WERI-Rb-1 (cell line): Measurements from ENCODE around the gene SAMD4A.
"Not testable (repeated sequence)": the region's sequence is repeated elsewhere in the genome, so short reads cannot be mapped to it uniquely, and the experiment has no call there.

ENCODE experiments used
- DNase-seq: peaks from one replicate; pipeline ENCODE4 v3.0.0-alpha.2; 2020
- H3K27ac ChIP-seq: fragments of 250-450 bp; sonication (Bioruptor Pico); 2 replicates; pipeline ENCODE4 v1.5.1; 2020; ENCODE audit warnings: mild to moderate bottlenecking, moderate library complexity
- H3K27me3 ChIP-seq: fragments of 250-450 bp; sonication (Bioruptor Pico); 2 replicates; pipeline ENCODE4 v1.5.1; 2021; ENCODE audit warnings: mild to moderate bottlenecking, low read depth, moderate library complexity; ENCODE audit not compliant: insufficient read depth, severe bottlenecking
- H3K36me3 ChIP-seq: fragments of 250-450 bp; sonication (Bioruptor Pico); 2 replicates; pipeline ENCODE4 v1.5.1; 2020; ENCODE audit warnings: mild to moderate bottlenecking, moderate library complexity
- H3K4me3 ChIP-seq: 2 replicates; pipeline ENCODE4 v1.5.1; 2011; ENCODE audit warnings: low read depth, mild to moderate bottlenecking, control low read depth, low read length
- H3K9me3 ChIP-seq: fragments of 250-450 bp; sonication (Bioruptor Pico); 2 replicates; pipeline ENCODE4 v1.5.1; 2021; ENCODE audit warnings: mild to moderate bottlenecking, moderate library complexity; ENCODE audit not compliant: severe bottlenecking
- TF ChIP-seq, protein P1 (sequence below): IDR thresholded peaks from 2 replicates; pipeline ENCODE4 v1.5.1; 2011; ENCODE audit warnings: low read depth, mild to moderate bottlenecking, control low read depth, inconsistent platforms, low read length

The SAMD4A gene

DNA sequence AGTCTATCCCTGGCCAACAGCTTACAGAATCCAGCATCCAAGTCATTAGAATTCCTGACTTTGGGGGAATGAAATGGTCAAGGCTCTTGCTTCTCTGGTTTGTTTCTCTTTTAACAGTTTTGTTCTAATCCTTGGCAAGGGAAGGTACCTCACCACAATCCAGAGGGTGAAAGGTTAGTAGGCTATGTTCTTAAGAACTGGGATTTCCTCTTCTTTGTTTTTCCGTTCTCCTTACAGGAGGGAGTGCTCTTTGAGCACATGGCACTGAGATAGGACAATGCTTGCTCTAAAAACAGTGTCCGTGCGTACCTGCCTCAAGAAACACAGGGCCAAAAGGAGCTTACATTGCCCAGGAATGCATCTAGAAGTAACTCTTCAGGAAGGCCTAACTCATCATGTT lies 179.1 kb downstream of the SAMD4A start:
- H3K27ac ChIP-seq: no peak overlapping the region
- no peak overlapping the region for H3K4me3 ChIP-seq
- no peaks in the 10 kb centered on the region for H3K27me3 ChIP-seq
- TF ChIP-seq, protein P1, sequence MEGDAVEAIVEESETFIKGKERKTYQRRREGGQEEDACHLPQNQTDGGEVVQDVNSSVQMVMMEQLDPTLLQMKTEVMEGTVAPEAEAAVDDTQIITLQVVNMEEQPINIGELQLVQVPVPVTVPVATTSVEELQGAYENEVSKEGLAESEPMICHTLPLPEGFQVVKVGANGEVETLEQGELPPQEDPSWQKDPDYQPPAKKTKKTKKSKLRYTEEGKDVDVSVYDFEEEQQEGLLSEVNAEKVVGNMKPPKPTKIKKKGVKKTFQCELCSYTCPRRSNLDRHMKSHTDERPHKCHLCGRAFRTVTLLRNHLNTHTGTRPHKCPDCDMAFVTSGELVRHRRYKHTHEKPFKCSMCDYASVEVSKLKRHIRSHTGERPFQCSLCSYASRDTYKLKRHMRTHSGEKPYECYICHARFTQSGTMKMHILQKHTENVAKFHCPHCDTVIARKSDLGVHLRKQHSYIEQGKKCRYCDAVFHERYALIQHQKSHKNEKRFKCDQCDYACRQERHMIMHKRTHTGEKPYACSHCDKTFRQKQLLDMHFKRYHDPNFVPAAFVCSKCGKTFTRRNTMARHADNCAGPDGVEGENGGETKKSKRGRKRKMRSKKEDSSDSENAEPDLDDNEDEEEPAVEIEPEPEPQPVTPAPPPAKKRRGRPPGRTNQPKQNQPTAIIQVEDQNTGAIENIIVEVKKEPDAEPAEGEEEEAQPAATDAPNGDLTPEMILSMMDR: no peak
- peaks cover 31% of the 10 kb centered on the region for H3K36me3 ChIP-seq
- DNase-seq: no peak
- no peaks in the 10 kb centered on the region for H3K9me3 ChIP-seq

GRCh38 chr14:54747616-54748015 lies 180.7 kb downstream of the SAMD4A start:
- Histone ChIP-seq H3K9me3 (no peaks in the 10 kb centered on the region), H3K27me3 (no peaks in the 10 kb centered on the region), H3K36me3 (peaks cover 41% of the 10 kb centered on the region), H3K27ac (no peak overlapping the region), H3K4me3 (no peak overlapping the region)
- TF ChIP-seq, protein P1: no peak
- DNase-seq: no peak

GRCh38 chr14:54749180-54749579 lies 182.3 kb downstream of the SAMD4A start:
- peaks cover 47% of the 10 kb centered on the region for H3K36me3 ChIP-seq
- no peaks in the 10 kb centered on the region for H3K9me3 ChIP-seq
- H3K27me3 ChIP-seq: no peaks in the 10 kb centered on the region
- H3K4me3 ChIP-seq: no peak overlapping the region
- H3K27ac ChIP-seq: no peak overlapping the region
- no peak for DNase-seq
- TF ChIP-seq, protein P1: no peak

DNA sequence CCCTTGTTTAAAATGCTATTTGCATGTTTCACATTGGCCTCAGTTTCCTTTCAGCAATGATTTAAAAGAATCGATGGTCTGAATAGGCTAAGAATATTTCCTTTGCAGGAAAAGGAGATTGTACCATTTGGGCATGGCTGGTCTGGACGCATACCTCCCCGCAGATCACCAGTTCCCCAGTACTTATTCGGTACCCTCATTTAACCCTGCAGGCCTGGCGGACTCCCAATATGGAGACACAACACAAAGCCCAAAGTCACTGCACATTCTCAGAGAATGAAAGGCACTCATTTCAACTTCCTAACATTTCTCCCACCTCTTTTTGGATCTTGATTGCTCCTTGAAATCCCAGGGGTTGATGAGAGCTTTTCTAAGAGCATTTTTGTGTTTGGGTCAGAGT lies 182.8 kb downstream of the SAMD4A start:
- Histone ChIP-seq H3K36me3 (peaks cover 50% of the 10 kb centered on the region), H3K27me3 (no peaks in the 10 kb centered on the region), H3K9me3 (no peaks in the 10 kb centered on the region), H3K4me3 (no peak overlapping the region), H3K27ac (no peak overlapping the region)
- no peak for DNase-seq
- TF ChIP-seq, protein P1: no peak

DNA sequence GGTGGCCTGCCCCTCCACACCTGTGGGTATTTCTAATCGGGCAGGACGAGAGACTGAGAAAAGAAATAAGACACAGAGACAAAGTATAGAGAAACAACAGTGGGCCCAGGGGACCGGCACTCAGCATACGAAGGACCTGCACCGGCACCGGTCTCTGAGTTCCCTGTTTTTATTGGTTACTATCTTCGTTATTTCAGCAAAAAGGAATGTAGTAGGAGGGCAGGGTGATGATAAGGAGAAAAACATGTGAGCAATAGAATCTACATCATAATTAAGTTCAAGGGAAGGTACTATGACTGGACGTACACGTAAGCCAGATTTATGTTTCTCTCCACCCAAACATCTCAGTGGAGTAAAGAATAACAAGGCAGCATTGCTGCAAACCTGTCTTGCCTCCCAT lies 185.7 kb downstream of the SAMD4A start:
- not testable (repeated sequence) for H3K9me3 ChIP-seq, H3K27me3 ChIP-seq
- H3K36me3 ChIP-seq: peaks cover 50% of the 10 kb centered on the region

DNA sequence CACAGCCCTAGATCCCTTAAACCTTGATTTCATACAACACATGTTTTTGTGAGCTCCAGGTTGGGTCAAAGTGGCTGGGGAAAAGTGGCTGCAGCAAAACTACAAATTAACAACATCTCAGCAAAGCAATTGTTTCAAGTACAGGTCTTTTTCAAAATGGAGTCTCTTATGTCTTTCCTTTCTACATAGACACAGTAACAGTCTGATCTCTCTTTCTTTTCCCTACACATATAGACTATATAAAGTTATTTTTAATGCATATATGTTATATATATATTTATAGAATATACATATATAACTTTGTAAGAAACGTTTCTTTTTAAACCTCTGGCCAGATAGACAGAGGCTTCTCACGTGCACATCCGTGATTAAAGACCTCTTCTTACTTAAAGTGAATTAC lies 186.5 kb downstream of the SAMD4A start:
- DNase-seq, H3K4me3 ChIP-seq, H3K27ac ChIP-seq, H3K27me3 ChIP-seq, H3K9me3 ChIP-seq: not testable (repeated sequence)
- peaks cover 42% of the 10 kb centered on the region for H3K36me3 ChIP-seq

More for the DNA sequence above, 185.7 kb downstream of the SAMD4A start:
- H3K4me3 ChIP-seq, DNase-seq, H3K27ac ChIP-seq: not testable (repeated sequence)

GRCh38 chr14:54754116-54754622 lies 187.2 kb downstream of the SAMD4A start:
- peaks cover 37% of the 10 kb centered on the region for H3K36me3 ChIP-seq
- no peak overlapping the region for H3K27ac ChIP-seq
- TF ChIP-seq, protein P1: no peak
- H3K27me3 ChIP-seq: no peaks in the 10 kb centered on the region
- no peaks in the 10 kb centered on the region for H3K9me3 ChIP-seq
- no peak for DNase-seq
- no peak overlapping the region for H3K4me3 ChIP-seq
